Amniotic epithelial cell (primary cell): ENCODE measurements around the gene C1GALT1.
A peak's percentile ranks its signal among the peaks of the same experiment; 100 is the strongest.
"Not testable (repeated sequence)": the region's sequence is repeated elsewhere in the genome, so short reads cannot be mapped to it uniquely, and the experiment has no call there.

Experiments
- DNase-seq: peaks from one replicate; pipeline ENCODE4 v3.0.0-alpha.2; 2010; ENCODE audit warnings: low read depth

Gene C1GALT1

GRCh38 chr7:7237201-7237977, 55.0 kb downstream of the C1GALT1 start:
- peak; percentile 21 for DNase-seq

DNA sequence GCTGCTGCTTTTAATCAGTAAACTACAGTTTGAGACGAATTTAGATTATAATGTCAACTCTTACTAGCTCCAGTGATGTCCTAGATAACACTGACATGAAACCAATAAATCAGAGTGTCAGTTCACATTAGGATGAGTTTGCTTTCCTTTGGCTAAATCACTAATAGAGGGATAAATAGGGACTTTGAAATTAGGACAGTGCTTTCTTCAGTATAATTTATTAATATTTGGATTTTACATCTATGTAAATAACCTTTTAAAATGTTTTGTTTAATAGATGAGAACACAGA, 55.6 kb downstream of the C1GALT1 start:
- no peak for DNase-seq

DNA sequence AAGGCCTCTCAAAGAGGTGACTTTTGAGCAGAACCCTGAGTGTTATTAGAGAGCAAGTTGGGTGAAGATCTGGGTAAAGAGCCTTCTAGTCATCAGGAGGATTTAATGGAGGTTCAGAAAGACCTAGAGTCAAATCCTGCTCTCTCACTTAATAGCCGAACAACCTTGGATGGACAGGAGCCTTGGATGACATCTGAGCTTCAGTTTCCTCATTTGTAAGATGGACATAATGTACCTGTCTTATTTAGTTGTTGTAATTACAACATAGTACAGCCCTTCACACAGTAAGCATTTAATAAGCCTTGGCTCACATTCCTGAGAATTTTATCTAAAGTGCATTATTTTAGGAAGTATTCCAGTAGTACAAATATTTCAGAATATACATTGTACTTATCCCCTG, 57.0 kb downstream of the C1GALT1 start:
- DNase-seq: no peak

DNA sequence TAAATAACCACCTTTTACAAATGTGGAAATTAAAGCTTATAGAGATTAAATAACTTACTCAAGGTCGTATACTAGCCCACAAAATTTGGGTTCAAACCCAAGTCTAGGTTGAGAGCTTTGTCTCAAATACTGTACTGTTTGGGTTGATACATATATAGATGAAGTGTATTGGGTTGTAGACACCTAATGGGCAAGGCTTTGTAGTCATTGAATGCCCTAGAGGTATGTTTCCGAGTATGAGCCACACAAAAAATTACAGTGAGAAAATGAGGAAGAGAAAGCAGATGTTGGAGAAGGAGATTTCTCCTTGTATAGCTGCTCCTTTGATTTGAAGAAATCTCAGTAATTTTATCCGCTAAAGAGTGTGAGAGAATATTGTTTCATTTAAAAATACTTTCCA, 60.6 kb downstream of the C1GALT1 start:
- DNase-seq: no peak

- not testable (repeated sequence) for DNase-seq
These were observed 62.9 kb downstream of the C1GALT1 start for GRCh38 chr7:7245233-7245632.

- DNase-seq: no peak
These were observed 63.9 kb downstream of the C1GALT1 start for GRCh38 chr7:7246223-7246622.

DNA sequence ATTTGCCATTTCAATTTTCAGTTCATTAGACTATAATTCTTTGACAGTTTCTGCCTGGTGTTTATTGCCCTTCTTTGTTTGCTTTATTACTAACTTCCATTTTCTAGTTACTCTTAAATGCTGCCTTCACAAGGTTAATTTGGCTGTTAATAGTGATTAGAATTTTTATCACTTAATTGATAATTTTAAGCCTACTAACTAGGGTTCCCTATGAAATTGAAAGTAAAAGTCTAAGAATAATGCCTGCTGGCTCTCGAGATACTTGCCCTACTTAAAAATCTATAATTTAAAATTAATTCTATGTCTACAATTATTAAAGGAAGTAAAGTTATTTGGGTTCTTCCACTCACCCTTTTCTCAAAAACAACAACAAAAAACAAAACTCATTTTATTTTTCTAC, 65.3 kb downstream of the C1GALT1 start:
- DNase-seq: no peak

DNA sequence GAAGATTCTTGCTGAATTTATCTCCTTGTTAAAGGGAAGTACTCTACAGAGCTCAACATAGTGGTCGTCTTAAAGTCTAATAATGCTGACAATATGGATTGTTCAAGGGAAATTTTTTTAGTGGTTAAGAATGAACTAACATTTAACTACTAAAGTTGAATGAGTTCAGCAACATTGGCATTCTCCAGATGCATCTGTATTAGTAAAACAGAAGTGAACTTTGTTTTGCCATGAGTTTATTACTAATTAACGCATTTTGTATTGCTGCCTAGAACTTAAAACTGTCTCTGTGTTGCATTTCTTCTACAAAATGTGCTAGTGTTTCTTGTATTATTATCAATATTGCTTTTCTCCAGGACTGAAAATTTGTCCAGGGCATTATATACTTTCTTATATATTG, 67.5 kb downstream of the C1GALT1 start:
- DNase-seq: no peak

GRCh38 chr7:7251742-7252141, 69.4 kb downstream of the C1GALT1 start:
- DNase-seq: no peak

DNA sequence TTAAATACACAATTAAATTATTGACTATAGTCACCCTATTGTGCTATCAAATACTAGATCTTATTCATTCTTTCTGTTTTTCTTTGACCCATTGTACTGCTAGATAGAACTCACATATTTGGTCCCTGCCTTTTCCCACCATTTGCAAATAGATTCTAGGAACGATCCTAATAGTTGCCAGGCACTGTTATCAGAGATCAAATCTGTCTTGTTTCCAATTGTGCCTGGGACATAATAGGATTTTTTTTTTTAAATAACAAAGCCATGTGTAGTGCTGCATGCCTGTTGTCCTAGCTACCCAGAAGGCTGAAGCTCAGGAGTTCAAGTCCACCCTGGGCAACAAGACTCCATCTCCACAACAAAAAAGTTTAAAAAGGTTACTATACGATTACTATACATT, 72.0 kb downstream of the C1GALT1 start:
- no peak for DNase-seq

GRCh38 chr7:7254908-7255307, 72.6 kb downstream of the C1GALT1 start:
- no peak for DNase-seq

DNA sequence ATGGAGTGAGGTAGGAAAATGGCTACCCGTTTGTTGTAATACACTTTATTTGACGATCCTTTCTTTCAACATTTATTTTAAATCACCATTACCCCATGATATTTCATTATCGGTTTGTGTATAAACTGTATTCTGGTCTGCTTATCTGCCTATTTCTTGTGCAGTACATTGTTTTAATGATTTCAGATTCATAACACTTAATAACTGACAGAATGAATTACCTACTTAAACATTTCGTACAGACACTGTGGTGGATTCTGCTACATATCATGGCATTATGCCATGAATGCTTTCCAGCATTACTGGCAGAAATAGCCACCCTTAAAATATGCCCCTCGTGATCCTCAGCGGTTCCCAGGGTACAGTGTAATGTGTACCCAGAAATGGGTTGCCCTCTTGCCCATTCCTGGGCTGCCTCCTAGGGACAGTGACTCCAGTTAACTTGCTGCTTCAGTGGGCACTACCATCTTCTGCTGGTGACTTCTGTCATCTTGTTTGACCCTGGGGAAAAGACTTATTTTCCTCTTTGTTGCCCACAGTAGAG, 74.5 kb downstream of the C1GALT1 start:
- no peak for DNase-seq

- no peak for DNase-seq
These were observed 75.8 kb downstream of the C1GALT1 start for GRCh38 chr7:7257899-7258692.

GRCh38 chr7:7261863-7262262, 79.5 kb downstream of the C1GALT1 start:
- no peak for DNase-seq

DNA sequence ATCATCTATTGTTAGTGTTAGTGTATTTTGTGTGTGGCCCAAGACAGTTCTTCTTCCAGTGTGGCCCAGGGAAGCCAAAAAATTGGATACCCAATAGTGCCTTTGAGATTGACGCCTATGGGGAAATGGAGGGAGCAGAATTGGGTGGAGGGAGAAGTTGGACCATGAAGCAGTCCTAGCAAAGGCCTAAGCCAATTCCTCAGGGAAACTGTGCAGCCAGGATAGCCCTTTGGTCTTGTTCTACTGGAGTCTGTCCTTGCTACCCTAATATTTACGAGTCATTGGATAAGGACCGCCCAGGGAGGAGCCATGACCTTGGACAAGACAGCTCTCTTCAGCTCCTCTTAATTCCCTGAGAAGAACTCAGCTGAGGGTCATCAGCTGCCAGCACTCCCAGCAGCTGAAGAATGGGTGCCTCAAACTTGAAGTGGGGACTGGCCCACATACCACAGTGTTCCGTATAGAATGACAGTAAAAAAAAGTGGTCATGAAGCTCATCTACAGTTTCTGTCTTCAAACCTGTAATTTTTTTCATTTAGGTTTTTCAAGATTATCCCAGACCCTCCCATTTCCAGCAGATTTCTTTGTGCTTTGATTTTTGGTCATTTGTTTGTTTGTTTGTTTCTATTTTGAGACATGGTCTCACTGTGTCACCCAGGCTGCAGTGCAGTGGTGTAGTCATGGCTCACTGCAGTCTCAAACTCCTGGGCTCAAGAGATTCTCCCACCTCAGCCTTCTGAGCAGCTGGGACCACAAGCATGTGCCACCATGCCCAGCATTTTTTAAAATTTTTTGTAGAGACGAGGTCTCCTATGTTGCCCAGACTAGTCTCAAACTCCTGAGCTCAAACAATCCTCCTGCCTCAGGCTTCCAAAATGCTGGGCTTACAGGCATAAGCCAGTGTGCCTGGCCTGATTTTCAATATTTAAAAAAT, 81.2 kb downstream of the C1GALT1 start:
- no peak for DNase-seq

GRCh38 chr7:7264306-7265040, 82.1 kb downstream of the C1GALT1 start:
- DNase-seq: no peak

- no peak for DNase-seq
These were observed 83.0 kb downstream of the C1GALT1 start for GRCh38 chr7:7265081-7266075.

DNA sequence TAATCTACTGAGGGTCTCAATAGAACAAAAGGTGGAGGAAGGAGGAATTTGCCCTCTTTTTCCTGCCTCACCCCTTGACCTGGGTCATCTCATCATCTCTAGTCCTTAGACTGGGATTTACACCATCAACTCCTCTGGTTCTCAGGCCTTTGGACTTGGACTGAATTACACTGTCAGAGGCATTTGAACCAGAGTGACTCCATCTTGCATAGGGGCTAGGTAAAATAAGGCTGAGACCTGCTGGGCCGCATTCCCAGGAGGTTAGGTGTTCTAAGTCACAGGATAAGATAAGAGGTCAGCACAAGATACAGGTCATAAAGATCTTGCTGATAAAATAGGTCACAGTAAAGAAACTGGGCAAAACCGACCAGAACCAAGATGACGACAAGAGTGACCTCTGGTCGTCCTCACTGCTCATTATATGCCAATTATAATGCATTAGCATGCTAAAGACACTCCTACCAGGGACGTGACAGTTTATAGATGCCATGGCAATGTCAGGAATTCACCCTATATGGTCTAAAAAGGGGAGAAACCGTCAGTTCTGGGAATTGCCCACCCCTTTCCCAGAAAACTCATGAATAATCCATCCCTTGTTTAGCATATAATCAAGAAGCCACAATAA, 84.0 kb downstream of the C1GALT1 start:
- no peak for DNase-seq

GRCh38 chr7:7271094-7271874, 88.9 kb downstream of the C1GALT1 start:
- no peak for DNase-seq
